ENCODE data around the gene FASTK.

The FASTK gene

DNA sequence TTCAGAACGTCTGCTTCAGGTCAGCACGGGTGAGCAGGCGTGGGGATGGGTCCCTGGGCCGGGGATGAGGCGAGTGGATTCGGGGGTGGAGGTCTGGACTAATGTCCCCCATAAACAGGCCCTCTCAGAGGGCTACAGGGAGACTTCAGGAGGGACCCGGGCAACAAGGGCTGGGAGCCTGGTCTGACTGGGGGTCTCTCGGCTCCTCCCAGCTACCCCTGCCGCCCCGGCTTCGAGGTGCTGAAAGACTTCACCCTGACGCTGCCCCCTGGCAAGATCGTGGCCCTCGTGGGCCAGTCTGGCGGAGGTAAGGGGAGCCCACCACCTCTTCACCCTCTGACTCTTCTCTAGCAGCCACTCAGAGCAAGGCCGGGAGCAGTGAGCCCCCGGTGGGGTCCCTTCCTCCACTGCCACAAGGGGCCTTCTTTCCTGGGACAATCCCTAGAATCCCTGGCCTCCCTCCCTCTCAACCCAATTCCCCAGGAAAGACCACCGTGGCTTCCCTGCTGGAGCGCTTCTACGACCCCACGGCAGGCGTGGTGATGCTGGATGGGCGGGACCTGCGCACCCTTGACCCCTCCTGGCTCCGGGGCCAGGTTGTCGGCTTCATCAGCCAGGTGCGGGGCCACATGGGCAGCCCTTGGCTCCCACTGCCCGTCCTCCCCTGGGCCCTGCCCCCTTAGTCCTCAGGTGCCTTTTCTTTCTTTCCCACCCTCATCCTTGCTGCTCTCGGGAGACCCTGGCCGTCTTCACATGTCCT lies 39.8 kb downstream of the FASTK start:
- in situ Hi-C loops (cut with HindIII; ENCODE audit: low sequenced_read_pairs) = no loop called here
- no peak for TF ChIP-seq CTCF (IDR thresholded peaks at IDR 0.05; ENCODE audit: low read depth, low read length)
- H3K4me3 ChIP-seq (ENCODE audit: low read depth, low read length) = no peak overlapping the region
- DNase-seq (ENCODE audit: low read depth, low spot score) = no peak

DNA sequence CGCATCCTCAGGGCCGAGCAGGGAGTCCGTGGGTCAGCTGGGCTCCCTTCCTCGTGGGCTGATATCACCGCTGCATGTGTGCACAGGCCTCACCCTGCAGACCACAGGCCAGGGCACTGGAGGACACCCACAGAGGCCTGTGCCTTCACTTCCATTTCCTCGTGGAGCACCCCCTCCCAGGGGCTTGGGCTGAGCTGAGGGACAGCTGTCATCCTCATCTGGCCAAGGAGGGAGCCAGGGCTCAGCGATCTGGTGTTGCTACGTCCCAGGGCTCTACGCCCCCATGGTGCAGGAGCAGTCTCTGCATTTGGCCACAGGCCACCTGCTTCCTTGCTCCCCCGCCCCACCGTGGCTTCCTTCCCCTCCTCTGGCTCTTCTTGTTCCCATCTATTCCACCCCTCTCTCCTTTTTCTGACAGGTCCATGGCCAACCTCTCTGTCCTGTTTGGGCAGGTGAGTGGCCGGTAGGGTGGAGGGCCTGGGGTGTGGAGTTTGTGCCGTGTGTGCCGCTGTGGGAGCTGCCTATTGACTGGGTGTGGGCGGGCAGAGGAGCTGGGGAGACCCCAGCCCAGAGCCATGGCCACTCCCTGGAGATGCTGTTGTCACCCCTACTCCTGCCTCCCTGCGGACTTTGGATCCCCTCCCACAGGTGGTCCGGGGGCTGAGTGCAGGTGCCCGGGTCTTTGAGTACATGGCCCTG lies 40.6 kb downstream of the FASTK start:
- DNase-seq (ENCODE audit: low read depth, low spot score) = no peak

GRCh38 chr7:151038951-151039849 lies 41.4 kb downstream of the FASTK start:
- no peak overlapping the region for H3K4me3 ChIP-seq (ENCODE audit: low read depth, low read length)
- TF ChIP-seq CTCF (IDR thresholded peaks at IDR 0.05; ENCODE audit: low read depth, low read length) = no peak
- in situ Hi-C loops (cut with HindIII; ENCODE audit: low sequenced_read_pairs) = no loop called here
- DNase-seq (ENCODE audit: low read depth, low spot score) = peak; percentile 89

More for the DNA sequence above, 40.6 kb downstream of the FASTK start:
- in situ Hi-C loops (cut with HindIII; ENCODE audit: low sequenced_read_pairs) = no loop called here
- no peak for TF ChIP-seq CTCF (IDR thresholded peaks at IDR 0.05; ENCODE audit: low read depth, low read length)
- no peak overlapping the region for H3K4me3 ChIP-seq (ENCODE audit: low read depth, low read length)

DNA sequence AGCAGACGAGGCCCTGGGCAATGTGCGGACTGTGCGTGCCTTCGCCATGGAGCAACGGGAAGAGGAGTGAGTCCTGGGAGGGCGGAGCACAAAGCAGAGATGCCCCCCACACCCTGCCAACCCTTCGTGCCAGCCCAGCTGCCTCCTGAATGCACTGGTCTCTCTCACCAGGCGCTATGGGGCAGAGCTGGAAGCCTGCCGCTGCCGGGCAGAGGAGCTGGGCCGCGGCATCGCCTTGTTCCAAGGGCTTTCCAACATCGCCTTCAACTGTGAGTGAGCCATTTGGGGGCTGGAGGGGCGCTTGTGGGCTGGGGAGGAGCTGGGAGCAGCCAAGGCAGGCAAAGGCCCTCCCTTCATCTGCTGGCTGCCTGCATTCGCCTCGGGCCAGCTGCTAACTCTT lies 44.7 kb downstream of the FASTK start:
- no peak for TF ChIP-seq CTCF (IDR thresholded peaks at IDR 0.05; ENCODE audit: low read depth, low read length)
- DNase-seq (ENCODE audit: low read depth, low spot score) = no peak
- in situ Hi-C loops (cut with HindIII; ENCODE audit: low sequenced_read_pairs) = no loop called here
- H3K4me3 ChIP-seq (ENCODE audit: low read depth, low read length) = no peak overlapping the region

DNA sequence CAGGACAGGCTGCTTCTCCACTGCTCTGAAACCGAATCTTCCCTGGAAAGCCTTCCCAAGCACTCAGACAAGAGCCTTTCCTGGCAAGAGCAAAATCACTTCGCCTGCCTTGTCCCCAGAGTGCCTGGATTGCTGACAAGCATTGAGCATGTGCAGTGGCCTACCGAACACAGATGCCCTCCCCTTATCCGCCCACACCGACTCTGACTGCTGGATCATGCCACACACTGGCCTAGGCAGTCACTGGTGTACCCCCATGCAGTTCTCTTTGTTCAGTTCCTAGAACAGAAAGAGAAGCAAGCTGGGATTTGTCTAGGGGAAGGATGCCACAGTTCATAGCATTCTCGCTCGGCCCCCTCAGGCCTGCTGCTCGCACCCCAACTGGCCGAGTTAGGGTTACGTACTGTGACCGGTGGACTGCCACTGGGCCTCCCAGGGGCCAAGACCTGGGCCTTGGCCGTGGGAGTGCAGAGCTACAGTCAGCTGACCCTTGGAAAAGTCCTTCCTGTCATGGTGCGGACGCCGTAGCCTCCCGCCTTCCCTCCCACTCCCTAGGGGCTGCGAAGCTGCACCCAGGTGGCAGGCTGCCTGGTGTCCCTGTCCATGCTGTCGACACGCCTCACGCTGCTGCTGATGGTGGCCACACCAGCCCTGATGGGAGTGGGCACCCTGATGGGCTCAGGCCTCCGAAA lies 45.4 kb downstream of the FASTK start:
- TF ChIP-seq CTCF (IDR thresholded peaks at IDR 0.05; ENCODE audit: low read depth, low read length) = no peak
- no peak for DNase-seq (ENCODE audit: low read depth, low spot score)
- no peak overlapping the region for H3K4me3 ChIP-seq (ENCODE audit: low read depth, low read length)
- in situ Hi-C loops (cut with HindIII; ENCODE audit: low sequenced_read_pairs) = no loop called here

All from astrocyte of the spinal cord (primary cell).